ENCODE results near the gene MRPL3. TPM values are rescaled to one million over a fixed set of nuclear protein-coding genes. Genes with fewer than 3 reads are reported as not detected.
A peak's percentile ranks its signal among the peaks of the same experiment; 100 is the strongest.

Gene MRPL3
- total RNA-seq, 1 experiment from 2014 or later, result 137 TPM

DNA sequence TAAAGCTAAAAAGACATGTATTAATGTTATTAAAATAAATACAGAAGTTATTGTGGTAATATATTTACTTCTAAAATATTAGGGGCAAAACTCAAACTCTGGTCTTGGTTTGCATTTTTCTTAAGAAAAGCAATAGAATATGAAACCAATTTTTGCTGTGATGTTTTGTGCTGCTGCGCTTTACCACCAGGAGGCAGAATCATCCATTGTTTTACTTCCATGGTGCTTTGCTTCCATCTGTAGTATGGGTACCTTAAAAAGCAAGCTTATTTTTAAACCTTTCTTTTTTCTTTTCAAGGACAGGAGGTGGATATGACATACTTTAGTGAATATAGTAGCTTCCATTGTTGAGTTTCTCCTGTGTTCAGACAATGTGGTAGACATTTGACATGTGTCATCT, 46.6 kb upstream of the MRPL3 start:
- DNase-seq (ENCODE audit: low spot score), result peak; percentile 31
- Histone ChIP-seq H3K27me3 (replicated peaks; ENCODE audit: insufficient read depth, low read depth, low read length, poor library complexity) (no peaks in the 10 kb centered on the region), H3K27ac (ENCODE audit: low read depth, low read length, poor library complexity, severe bottlenecking) (no peak overlapping the region), H3K4me1 (ENCODE audit: insufficient read depth, low read length, poor library complexity, severe bottlenecking) (no peaks in the 10 kb centered on the region), H3K4me3 (ENCODE audit: low read depth, low read length, poor library complexity, severe bottlenecking) (no peak overlapping the region), H3K9me3 (ENCODE audit: low read depth, low read length, poor library complexity, severe bottlenecking) (no peaks in the 10 kb centered on the region), H3K36me3 (ENCODE audit: insufficient read depth, low read length, poor library complexity, severe bottlenecking) (no peaks in the 10 kb centered on the region)
- intact Hi-C loops (cut with micrococcal nuclease; ENCODE audit: unreplicated experiment), result loop anchor here (1.0 kb wide), 1 partner anchor 480 kb away; no protein-coding TSS in a partner anchor
- no TSS peak for BruUV-seq (replicated peaks)
- ChIA-PET POLR2A (ENCODE audit: low non-redundant PET) (no interaction called here), CTCF (interaction anchor here (1.0 to 1.3 kb wide), 3 partner anchors 480 to 661 kb away, joined by 4 to 7 read pairs (median 4); partner anchors contain the start of gene CPNE4)
- no peak for TF ChIP-seq EZH2 (IDR thresholded peaks at IDR 0.05; ENCODE audit: borderline replicate concordance, low read depth, low read length, poor library complexity, severe bottlenecking)
- TF ChIP-seq, protein P1, sequence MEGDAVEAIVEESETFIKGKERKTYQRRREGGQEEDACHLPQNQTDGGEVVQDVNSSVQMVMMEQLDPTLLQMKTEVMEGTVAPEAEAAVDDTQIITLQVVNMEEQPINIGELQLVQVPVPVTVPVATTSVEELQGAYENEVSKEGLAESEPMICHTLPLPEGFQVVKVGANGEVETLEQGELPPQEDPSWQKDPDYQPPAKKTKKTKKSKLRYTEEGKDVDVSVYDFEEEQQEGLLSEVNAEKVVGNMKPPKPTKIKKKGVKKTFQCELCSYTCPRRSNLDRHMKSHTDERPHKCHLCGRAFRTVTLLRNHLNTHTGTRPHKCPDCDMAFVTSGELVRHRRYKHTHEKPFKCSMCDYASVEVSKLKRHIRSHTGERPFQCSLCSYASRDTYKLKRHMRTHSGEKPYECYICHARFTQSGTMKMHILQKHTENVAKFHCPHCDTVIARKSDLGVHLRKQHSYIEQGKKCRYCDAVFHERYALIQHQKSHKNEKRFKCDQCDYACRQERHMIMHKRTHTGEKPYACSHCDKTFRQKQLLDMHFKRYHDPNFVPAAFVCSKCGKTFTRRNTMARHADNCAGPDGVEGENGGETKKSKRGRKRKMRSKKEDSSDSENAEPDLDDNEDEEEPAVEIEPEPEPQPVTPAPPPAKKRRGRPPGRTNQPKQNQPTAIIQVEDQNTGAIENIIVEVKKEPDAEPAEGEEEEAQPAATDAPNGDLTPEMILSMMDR (conservative IDR thresholded peaks at IDR 0.05; ENCODE audit: low read depth, low read length), result peak; percentile 76

DNA sequence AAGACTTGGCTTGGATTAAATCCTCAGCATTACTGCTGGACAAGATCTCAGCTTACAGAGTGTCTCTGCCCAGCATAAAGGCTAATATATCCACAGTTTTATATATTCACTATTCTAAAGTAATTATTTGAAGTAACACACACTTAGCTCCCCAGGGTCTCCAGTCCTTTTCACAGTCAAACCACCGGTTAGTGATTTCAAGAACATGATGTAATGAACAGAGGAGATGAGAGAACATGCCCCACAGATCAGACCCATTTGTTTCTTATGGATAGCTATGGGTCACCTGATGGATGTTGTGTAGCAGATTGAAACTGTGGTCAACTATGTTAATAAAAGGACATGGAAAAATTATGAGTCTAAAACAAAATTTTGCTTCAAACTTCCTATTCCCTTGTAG, 44.8 kb upstream of the MRPL3 start:
- H3K27me3 ChIP-seq (replicated peaks; ENCODE audit: insufficient read depth, low read depth, low read length, poor library complexity), result no peaks in the 10 kb centered on the region
- ChIA-PET CTCF (interaction anchor here (0.6 kb wide), 1 partner anchor 35 kb away, joined by 4 read pairs; no protein-coding TSS in a partner anchor), POLR2A (ENCODE audit: low non-redundant PET) (interaction anchor here (0.7 kb wide), 1 partner anchor 35 kb away, joined by 17 read pairs; no protein-coding TSS in a partner anchor)
- no peaks in the 10 kb centered on the region for H3K4me1 ChIP-seq (ENCODE audit: insufficient read depth, low read length, poor library complexity, severe bottlenecking)
- DNase-seq (ENCODE audit: low spot score), result no peak
- H3K9me3 ChIP-seq (ENCODE audit: low read depth, low read length, poor library complexity, severe bottlenecking), result no peaks in the 10 kb centered on the region
- no peak for TF ChIP-seq EZH2 (IDR thresholded peaks at IDR 0.05; ENCODE audit: borderline replicate concordance, low read depth, low read length, poor library complexity, severe bottlenecking)
- TF ChIP-seq, protein P1 (conservative IDR thresholded peaks at IDR 0.05; ENCODE audit: low read depth, low read length), result no peak
- no peak overlapping the region for H3K4me3 ChIP-seq (ENCODE audit: low read depth, low read length, poor library complexity, severe bottlenecking)
- no TSS peak for BruUV-seq (replicated peaks)
- H3K27ac ChIP-seq (ENCODE audit: low read depth, low read length, poor library complexity, severe bottlenecking), result no peak overlapping the region
- no peaks in the 10 kb centered on the region for H3K36me3 ChIP-seq (ENCODE audit: insufficient read depth, low read length, poor library complexity, severe bottlenecking)
- intact Hi-C loops (cut with micrococcal nuclease; ENCODE audit: unreplicated experiment), result no loop called here

- Histone ChIP-seq H3K36me3 (ENCODE audit: insufficient read depth, low read length, poor library complexity, severe bottlenecking) (no peaks in the 10 kb centered on the region), H3K9me3 (ENCODE audit: low read depth, low read length, poor library complexity, severe bottlenecking) (no peaks in the 10 kb centered on the region), H3K27me3 (replicated peaks; ENCODE audit: insufficient read depth, low read depth, low read length, poor library complexity) (no peaks in the 10 kb centered on the region), H3K27ac (ENCODE audit: low read depth, low read length, poor library complexity, severe bottlenecking) (no peak overlapping the region), H3K4me3 (ENCODE audit: low read depth, low read length, poor library complexity, severe bottlenecking) (no peak overlapping the region), H3K4me1 (ENCODE audit: insufficient read depth, low read length, poor library complexity, severe bottlenecking) (no peaks in the 10 kb centered on the region)
- peak; percentile 17 for DNase-seq (ENCODE audit: low spot score)
- ChIA-PET CTCF (interaction anchor here (0.8 kb wide), 1 partner anchor 488 kb away, joined by 4 read pairs; the partner anchor contains the start of gene CPNE4), POLR2A (ENCODE audit: low non-redundant PET) (no interaction called here)
- no TSS peak for BruUV-seq (replicated peaks)
- intact Hi-C loops (cut with micrococcal nuclease; ENCODE audit: unreplicated experiment), result no loop called here
- TF ChIP-seq EZH2 (IDR thresholded peaks at IDR 0.05; ENCODE audit: borderline replicate concordance, low read depth, low read length, poor library complexity, severe bottlenecking), result no peak
- TF ChIP-seq, protein P1 (conservative IDR thresholded peaks at IDR 0.05; ENCODE audit: low read depth, low read length), result no peak
Measured at GRCh38 chr3:131546441-131546840, 43.7 kb upstream of the MRPL3 start.
